Measurements from ENCODE around the gene GDI1.

GDI1 gene

GRCh38 chrX:154459832-154460231 is 22.9 kb downstream of the GDI1 start:
- in situ Hi-C loops (cut with MboI; ENCODE audit: low sequenced_read_pairs) = no loop called here

- in situ Hi-C loops (cut with MboI; ENCODE audit: low sequenced_read_pairs) = no loop called here
Observed at GRCh38 chrX:154460326-154460725, 23.4 kb downstream of the GDI1 start.

GRCh38 chrX:154462396-154462795 is 25.4 kb downstream of the GDI1 start:
- in situ Hi-C loops (cut with MboI; ENCODE audit: low sequenced_read_pairs) = no loop called here

- in situ Hi-C loops (cut with MboI; ENCODE audit: low sequenced_read_pairs) = no loop called here
Observed at GRCh38 chrX:154463611-154464220, 26.8 kb downstream of the GDI1 start.

- in situ Hi-C loops (cut with MboI; ENCODE audit: low sequenced_read_pairs) = no loop called here
Observed at GRCh38 chrX:154464806-154465365, 27.9 kb downstream of the GDI1 start.

- in situ Hi-C loops (cut with MboI; ENCODE audit: low sequenced_read_pairs) = no loop called here
Observed at GRCh38 chrX:154465601-154466000, 28.6 kb downstream of the GDI1 start.

- in situ Hi-C loops (cut with MboI; ENCODE audit: low sequenced_read_pairs) = no loop called here
Observed at GRCh38 chrX:154466036-154466435, 29.1 kb downstream of the GDI1 start.

GRCh38 chrX:154466907-154467306 is 30.0 kb downstream of the GDI1 start:
- in situ Hi-C loops (cut with MboI; ENCODE audit: low sequenced_read_pairs) = no loop called here

GRCh38 chrX:154467556-154467955 is 30.6 kb downstream of the GDI1 start:
- in situ Hi-C loops (cut with MboI; ENCODE audit: low sequenced_read_pairs) = no loop called here

- in situ Hi-C loops (cut with MboI; ENCODE audit: low sequenced_read_pairs) = no loop called here
Observed at GRCh38 chrX:154468217-154468616, 31.3 kb downstream of the GDI1 start.

GRCh38 chrX:154469114-154469513 is 32.2 kb downstream of the GDI1 start:
- in situ Hi-C loops (cut with MboI; ENCODE audit: low sequenced_read_pairs) = no loop called here

- in situ Hi-C loops (cut with MboI; ENCODE audit: low sequenced_read_pairs) = no loop called here
Observed at GRCh38 chrX:154469880-154470279, 32.9 kb downstream of the GDI1 start.

GRCh38 chrX:154470434-154470833 is 33.5 kb downstream of the GDI1 start:
- in situ Hi-C loops (cut with MboI; ENCODE audit: low sequenced_read_pairs) = no loop called here

GRCh38 chrX:154470914-154471568 is 34.1 kb downstream of the GDI1 start:
- in situ Hi-C loops (cut with MboI; ENCODE audit: low sequenced_read_pairs) = no loop called here

GRCh38 chrX:154471839-154472684 is 35.1 kb downstream of the GDI1 start:
- in situ Hi-C loops (cut with MboI; ENCODE audit: low sequenced_read_pairs) = no loop called here

- in situ Hi-C loops (cut with MboI; ENCODE audit: low sequenced_read_pairs) = no loop called here
Observed at GRCh38 chrX:154472685-154473632, 36.0 kb downstream of the GDI1 start.

GRCh38 chrX:154473683-154474082 is 36.7 kb downstream of the GDI1 start:
- in situ Hi-C loops (cut with MboI; ENCODE audit: low sequenced_read_pairs) = no loop called here

GRCh38 chrX:154476821-154477220 is 39.9 kb downstream of the GDI1 start:
- in situ Hi-C loops (cut with MboI; ENCODE audit: low sequenced_read_pairs) = no loop called here

GRCh38 chrX:154477891-154478477 is 41.0 kb downstream of the GDI1 start:
- in situ Hi-C loops (cut with MboI; ENCODE audit: low sequenced_read_pairs) = no loop called here
